ENCODE results near the gene NTRK2.

Gene NTRK2

DNA sequence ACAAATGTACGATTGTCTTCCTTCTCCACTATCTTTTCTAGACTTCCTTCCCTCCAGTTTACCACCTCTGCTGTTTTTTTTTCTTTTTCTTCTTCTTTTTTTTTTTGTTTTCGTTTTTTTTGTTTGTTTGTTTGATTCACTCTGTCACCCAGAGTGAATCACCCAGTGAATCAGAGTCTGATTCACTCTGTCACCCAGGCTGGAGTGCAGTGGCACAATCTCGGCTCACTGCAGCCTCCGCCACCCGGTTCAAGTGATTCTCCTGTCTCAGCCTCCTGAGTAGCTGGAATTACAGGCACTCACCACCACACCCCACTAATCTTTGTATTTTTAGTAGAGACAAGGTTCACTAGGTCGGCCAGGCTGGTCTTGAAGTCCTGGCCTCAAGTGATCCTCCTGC lies 375.7 kb downstream of the NTRK2 start:
- H3K27ac ChIP-seq, result no peak overlapping the region
- TF ChIP-seq ZFX (IDR thresholded peaks at IDR 0.05; ENCODE audit: borderline replicate concordance), result no peak
- TF ChIP-seq, protein P1, sequence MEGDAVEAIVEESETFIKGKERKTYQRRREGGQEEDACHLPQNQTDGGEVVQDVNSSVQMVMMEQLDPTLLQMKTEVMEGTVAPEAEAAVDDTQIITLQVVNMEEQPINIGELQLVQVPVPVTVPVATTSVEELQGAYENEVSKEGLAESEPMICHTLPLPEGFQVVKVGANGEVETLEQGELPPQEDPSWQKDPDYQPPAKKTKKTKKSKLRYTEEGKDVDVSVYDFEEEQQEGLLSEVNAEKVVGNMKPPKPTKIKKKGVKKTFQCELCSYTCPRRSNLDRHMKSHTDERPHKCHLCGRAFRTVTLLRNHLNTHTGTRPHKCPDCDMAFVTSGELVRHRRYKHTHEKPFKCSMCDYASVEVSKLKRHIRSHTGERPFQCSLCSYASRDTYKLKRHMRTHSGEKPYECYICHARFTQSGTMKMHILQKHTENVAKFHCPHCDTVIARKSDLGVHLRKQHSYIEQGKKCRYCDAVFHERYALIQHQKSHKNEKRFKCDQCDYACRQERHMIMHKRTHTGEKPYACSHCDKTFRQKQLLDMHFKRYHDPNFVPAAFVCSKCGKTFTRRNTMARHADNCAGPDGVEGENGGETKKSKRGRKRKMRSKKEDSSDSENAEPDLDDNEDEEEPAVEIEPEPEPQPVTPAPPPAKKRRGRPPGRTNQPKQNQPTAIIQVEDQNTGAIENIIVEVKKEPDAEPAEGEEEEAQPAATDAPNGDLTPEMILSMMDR (IDR thresholded peaks at IDR 0.05), result no peak

DNA sequence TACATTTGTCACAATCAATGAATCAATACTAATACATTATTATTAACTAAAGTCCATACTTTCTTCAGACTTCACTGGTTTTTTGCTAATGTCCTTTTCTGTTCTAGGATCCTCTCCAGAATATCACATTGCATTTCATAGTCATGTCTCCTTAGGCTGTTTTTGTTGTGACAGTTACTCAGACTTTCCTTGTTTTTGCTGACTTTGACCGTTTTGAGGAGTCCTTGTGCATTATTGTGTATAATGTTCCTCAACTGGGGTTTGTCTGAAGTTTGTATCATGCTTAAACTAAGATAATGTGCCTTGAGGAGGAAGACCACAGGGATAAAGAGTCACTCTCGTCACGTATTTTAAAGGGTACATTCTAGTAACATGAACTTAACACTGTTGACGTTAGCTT lies 376.9 kb downstream of the NTRK2 start:
- no peak overlapping the region for H3K27ac ChIP-seq
- TF ChIP-seq, protein P1 (IDR thresholded peaks at IDR 0.05), result no peak
- TF ChIP-seq ZFX (IDR thresholded peaks at IDR 0.05; ENCODE audit: borderline replicate concordance), result no peak

DNA sequence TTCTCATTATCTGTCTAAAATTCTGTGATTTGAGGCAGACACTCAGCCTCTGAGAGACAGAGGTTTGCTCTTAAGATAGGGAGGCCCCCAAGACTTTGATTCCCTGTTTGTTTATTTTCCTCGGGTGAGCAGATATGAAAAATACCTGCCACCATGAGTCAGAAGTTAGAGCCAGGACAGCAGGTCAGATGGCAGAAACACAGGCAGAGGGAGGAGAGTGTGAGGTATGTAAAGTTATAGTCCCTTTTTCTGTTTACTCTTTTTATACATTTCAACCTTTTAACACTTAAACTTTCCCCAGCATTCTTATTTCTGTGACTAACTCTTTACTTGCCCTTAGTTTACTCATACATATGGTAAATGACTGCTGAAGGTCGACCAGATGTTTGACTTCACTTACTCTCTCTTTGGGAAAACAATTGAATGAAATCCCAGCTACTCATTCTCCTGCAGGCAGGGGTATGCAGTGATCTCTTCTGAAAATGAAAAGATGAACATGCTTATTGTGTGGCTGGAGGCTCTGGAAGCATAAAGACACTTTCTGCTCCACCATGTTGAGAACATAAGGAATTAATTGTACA lies 383.8 kb downstream of the NTRK2 start:
- no peak overlapping the region for H3K27ac ChIP-seq
- TF ChIP-seq ZFX (IDR thresholded peaks at IDR 0.05; ENCODE audit: borderline replicate concordance), result no peak
- TF ChIP-seq, protein P1 (IDR thresholded peaks at IDR 0.05), result no peak

DNA sequence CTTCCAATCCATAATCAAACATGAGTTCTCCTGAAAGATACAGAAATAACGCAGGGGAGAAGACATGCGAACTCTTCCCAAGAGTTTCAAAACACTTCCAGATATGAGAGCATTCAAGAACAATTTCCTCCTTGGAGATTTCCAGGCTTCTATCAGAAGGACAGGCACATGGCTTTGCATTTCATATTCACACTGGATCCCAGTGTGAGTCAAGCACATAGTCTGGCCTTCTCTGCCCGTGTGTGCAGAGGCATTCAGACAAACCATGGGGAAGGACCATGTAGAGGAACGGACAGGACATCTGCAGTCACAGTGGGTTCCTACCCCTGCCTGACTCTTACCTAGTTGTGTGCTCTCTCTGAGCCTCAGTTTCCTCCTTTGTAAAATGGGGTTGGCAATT lies 384.5 kb downstream of the NTRK2 start:
- TF ChIP-seq, protein P1 (IDR thresholded peaks at IDR 0.05), result no peak
- TF ChIP-seq ZFX (IDR thresholded peaks at IDR 0.05; ENCODE audit: borderline replicate concordance), result no peak
- H3K27ac ChIP-seq, result no peak overlapping the region

DNA sequence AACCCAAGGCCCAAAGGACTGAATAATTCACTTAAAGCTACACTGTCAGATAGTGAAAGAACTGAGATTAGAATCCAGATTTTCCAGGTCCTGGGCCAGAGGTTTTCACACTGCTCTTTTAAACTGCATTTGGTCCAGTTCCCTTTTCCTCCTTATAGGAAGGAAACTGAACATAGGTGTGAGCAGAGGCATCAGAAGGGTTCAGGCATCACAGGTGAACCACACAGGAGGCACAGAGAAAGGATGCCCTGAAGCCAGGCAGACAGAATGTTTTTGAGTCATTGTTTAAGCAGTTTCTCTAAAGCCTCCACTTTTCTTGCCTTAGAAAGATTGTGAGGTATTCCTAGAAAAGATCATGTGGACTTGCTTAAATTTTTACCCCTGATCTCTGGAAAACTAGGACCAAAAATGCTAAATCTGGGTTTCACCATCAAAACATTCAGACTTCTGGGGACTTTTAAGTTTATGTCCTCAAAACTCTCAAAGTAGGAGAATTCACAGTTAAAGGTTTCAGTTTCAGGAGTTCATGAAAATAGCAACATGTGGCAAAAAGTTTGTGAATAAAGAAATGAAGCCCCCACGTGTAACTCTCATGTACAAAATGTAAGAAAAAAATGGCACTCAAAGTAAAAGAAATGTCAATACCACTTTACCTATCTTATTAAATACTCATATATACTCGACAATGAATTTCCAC lies 386.1 kb downstream of the NTRK2 start:
- H3K27ac ChIP-seq, result no peak overlapping the region
- no peak for TF ChIP-seq ZFX (IDR thresholded peaks at IDR 0.05; ENCODE audit: borderline replicate concordance)
- TF ChIP-seq, protein P1 (IDR thresholded peaks at IDR 0.05), result no peak

DNA sequence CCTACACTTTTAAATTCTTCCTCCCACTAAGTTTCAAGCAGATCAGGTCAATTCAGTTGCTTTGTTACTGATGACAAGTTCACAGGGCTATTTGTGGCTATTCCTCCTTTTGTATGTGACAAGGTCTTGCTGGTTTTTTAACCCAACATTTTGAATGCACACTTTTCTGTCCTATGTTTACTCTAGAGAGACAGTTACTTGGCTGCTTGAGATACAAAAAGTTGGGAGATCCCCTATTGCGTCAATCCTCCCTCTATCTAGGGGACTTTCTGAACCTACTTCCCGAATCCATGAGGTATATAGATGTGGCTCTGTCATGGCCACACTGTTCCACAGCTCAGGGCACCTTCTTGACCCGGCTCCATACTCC lies 386.7 kb downstream of the NTRK2 start:
- TF ChIP-seq ZFX (IDR thresholded peaks at IDR 0.05; ENCODE audit: borderline replicate concordance), result no peak
- TF ChIP-seq, protein P1 (IDR thresholded peaks at IDR 0.05), result no peak
- H3K27ac ChIP-seq, result no peak overlapping the region

DNA sequence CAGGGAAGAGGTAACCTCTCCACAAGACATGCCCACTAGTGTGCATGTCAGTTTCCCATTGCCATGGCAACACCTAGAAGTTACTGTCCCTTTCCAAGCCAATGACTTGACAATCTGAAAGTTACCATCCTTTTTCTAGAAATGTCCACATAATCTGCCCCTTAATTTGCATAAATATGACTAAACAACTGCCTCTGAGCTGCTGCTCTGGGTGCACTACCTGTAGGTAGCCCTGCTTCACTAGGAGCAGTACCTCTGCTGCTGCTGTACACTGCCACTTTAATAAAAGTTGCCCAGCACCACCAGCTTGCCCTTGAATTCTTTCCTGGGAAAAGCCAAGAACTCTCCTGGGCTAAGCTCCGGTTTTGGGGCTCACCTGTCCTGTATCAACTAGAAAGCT lies 392.4 kb downstream of the NTRK2 start:
- no peak overlapping the region for H3K27ac ChIP-seq
- TF ChIP-seq ZFX (IDR thresholded peaks at IDR 0.05; ENCODE audit: borderline replicate concordance), result no peak
- TF ChIP-seq, protein P1 (IDR thresholded peaks at IDR 0.05), result no peak

Data from 22Rv1 (cell line).